CD4-positive, alpha-beta T cell treated with Interleukin-15 for 1 hour (primary cell): Measurements from ENCODE around the gene PLGRKT.
"Not testable (repeated sequence)": the region's sequence is repeated elsewhere in the genome, so short reads cannot be mapped to it uniquely, and the experiment has no call there.

Experiments used
- DNase-seq: peaks from one replicate; pipeline ENCODE4 v3.0.0-alpha.2; 2020

PLGRKT gene

GRCh38 chr9:5429873-5430564 lies 7.7 kb downstream of the PLGRKT start:
- DNase-seq: no peak

GRCh38 chr9:5428794-5429528 lies 8.8 kb downstream of the PLGRKT start:
- no peak for DNase-seq

- no peak for DNase-seq
Observed at GRCh38 chr9:5428172-5428571, 9.6 kb downstream of the PLGRKT start.

- no peak for DNase-seq
Observed at GRCh38 chr9:5427005-5427404, 10.7 kb downstream of the PLGRKT start.

GRCh38 chr9:5425006-5425628 lies 12.6 kb downstream of the PLGRKT start:
- no peak for DNase-seq

GRCh38 chr9:5422276-5422675 lies 15.4 kb downstream of the PLGRKT start:
- no peak for DNase-seq

- no peak for DNase-seq
Observed at GRCh38 chr9:5421163-5421562, 16.6 kb downstream of the PLGRKT start.

- no peak for DNase-seq
Observed at GRCh38 chr9:5419987-5420386, 17.7 kb downstream of the PLGRKT start.

GRCh38 chr9:5418481-5418880 lies 19.2 kb downstream of the PLGRKT start:
- no peak for DNase-seq

GRCh38 chr9:5416953-5417352 lies 20.8 kb downstream of the PLGRKT start:
- no peak for DNase-seq

- no peak for DNase-seq
Observed at GRCh38 chr9:5408596-5408995, 29.1 kb downstream of the PLGRKT start.

- no peak for DNase-seq
Observed at GRCh38 chr9:5402217-5402616, 35.5 kb downstream of the PLGRKT start.

- not testable (repeated sequence) for DNase-seq
Observed at GRCh38 chr9:5397547-5397946, 40.2 kb downstream of the PLGRKT start.

GRCh38 chr9:5395428-5395827 lies 42.3 kb downstream of the PLGRKT start:
- no peak for DNase-seq

- DNase-seq: not testable (repeated sequence)
Observed at GRCh38 chr9:5393976-5394375, 43.7 kb downstream of the PLGRKT start.

GRCh38 chr9:5393497-5393896 lies 44.2 kb downstream of the PLGRKT start:
- DNase-seq: no peak

GRCh38 chr9:5392285-5392684 lies 45.4 kb downstream of the PLGRKT start:
- DNase-seq: no peak

GRCh38 chr9:5389109-5389732 lies 48.5 kb downstream of the PLGRKT start:
- DNase-seq: no peak

GRCh38 chr9:5388026-5388819 lies 49.5 kb downstream of the PLGRKT start:
- DNase-seq: no peak

GRCh38 chr9:5384436-5384835 lies 53.3 kb downstream of the PLGRKT start:
- DNase-seq: no peak

- no peak for DNase-seq
Observed at GRCh38 chr9:5382479-5382878, 55.2 kb downstream of the PLGRKT start.

GRCh38 chr9:5375790-5376477 lies 61.8 kb downstream of the PLGRKT start:
- no peak for DNase-seq
